Fibroblast of peridontal ligament (primary cell): ENCODE results near the gene ETFDH.
"Not testable (repeated sequence)": the region's sequence is repeated elsewhere in the genome, so short reads cannot be mapped to it uniquely, and the experiment has no call there.

Source experiments
- DNase-seq: peaks from one replicate; pipeline ENCODE4 v3.0.0-alpha.2; 2010; ENCODE audit errors: extremely low read depth

The ETFDH gene

DNA sequence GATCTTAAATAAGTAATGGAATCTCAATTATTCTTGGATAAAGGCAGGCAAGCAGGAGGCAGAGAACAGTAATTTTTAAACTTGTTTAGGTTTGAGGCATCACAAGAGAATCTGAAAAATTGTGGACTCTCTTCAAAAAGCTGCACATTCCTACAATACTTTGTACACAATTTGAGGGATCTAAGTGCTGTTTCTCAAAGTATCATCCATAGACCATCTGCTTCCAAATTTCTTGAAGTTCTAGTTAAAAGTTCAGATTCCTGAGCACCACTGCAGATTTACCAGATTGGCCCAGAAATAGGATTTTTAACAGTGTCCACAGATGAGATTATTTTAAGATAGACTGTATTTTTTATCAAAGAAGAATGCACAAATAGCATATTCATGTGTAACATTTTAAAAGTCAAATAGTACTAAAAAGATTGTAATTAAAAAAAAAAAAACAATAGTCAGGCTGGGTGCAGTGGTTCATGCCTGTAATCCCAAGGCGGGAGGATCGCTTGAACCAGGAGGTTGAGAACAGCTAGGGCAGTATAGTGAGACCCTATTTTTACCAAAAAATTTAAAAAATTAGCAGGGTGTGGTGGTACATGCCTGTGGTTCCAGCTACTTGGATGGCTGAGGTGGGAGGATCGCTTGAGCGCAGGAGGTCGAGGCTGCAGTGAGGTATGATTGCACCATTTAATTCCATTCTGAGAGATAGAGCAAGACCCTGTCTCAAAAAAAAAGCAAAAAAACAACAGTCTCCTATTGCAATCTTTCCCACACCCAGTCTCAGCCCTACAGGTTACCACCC, 82.5 kb downstream of the ETFDH start:
- peak; percentile 86 for DNase-seq

DNA sequence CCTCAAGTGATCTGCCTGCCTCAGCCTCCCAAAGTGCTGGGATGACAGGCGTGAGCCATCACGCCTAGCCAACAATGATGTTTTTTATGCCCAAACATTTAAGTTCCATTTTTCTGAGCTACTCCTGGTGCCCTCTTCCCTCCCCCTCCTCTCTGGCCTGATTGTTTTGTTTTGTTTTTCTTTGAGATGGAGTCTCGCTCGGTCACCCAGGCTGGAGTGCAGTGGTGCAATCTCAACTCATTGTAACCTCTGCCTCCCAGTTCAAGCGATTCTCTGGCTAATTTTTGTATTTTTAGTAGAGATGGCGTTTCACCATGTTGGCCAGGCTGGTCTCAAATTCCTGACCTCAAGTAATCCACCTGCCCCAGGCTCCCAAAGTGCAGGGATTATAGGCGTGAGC, 83.7 kb downstream of the ETFDH start:
- not testable (repeated sequence) for DNase-seq

DNA sequence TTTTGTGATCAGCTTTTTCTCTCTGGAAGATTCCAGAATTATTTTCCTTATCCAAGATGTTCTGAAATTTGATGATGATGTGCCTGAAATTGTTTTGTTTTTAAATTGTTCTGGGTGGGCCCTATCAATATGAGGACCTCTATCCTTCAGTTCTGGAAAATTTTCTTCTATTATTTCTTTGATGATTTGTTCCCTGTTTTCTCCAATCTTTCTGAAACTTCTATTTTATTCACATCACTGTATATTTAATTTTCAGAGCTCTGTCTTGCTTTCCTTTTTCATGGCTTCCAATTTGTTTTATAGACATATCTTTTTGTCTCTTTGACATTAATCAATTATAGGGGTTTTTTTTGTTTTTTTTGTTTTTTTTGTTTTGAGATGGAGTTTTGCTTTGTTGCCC, 84.5 kb downstream of the ETFDH start:
- DNase-seq: no peak

DNA sequence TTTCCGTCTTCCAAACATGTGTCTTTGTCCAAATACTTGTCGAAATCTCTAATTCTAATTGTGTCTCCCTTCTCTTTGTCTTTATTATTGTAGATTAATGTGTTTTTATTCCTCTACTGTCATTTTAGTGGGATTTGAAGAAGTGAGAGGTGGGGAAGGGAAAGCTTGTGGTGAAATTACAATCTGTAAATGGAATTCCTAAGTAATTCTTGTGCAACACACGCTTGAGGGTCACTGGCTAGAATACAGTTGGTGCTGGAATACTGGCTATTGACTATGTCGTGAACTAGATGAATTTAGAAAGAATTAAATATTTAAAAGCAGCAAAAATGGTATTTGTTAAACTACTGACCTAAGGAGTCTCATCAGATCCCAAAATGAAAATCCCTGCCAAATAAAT, 86.0 kb downstream of the ETFDH start:
- DNase-seq: peak; percentile 62

DNA sequence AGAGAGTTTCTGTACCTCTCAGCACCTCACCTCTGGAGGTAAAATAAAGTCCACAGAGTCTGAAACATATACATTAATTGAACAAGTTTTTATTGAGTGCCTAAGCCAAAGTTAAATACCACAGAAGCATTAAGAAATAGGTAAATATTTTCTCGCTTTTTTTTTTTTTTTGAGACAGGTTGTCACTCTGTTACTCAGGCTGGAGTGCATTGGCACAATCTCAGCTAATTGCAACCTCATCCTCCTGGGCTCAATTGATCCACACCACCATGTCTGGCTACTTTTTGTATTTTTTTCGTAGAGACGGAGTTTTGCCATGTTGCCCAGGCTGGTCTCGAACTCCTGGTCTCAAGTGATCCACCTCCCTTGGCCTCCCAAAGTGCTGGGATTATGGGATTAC, 86.6 kb downstream of the ETFDH start:
- no peak for DNase-seq
